T1000 (cell line): Measurements from ENCODE around the gene AOPEP.

Experiments used
- DNase-seq: peaks from one replicate; lab custom pipeline; 2025; ENCODE audit warnings: mixed read lengths; lab: John Stamatoyannopoulos, UW

The AOPEP gene

DNA sequence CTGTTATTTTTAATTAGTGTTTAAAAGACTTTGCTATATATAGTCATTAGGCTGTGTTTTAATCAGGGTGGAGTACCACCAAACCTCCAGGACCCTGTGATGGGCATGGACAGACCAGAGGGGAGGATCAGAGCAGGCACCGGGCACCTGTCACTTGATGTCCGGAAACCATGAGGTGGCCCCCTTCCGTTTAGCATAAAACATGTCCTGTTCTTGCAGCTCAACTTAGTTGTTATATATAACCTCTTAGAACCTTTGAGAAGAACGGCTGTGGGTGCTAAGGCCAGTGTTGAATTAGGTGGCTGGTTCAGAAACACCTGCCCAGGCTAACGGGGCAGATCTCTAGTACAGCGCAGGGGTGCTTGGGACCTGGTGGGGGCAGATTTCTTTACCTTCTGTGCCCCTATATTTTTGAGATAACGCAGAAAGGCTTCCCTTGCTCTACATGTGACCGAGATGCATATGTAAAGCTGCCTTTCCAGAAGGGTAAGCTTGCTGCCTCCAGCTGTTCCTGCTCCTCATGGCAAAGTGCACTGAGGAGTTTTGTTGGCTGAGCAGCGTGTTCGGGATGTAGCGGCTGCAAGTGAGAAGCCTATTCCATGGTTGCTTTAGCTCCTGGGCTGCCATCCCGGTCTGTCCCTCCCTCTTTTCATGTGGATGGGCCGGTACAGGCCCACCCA, 335.6 kb downstream of the AOPEP start:
- DNase-seq, result no peak

DNA sequence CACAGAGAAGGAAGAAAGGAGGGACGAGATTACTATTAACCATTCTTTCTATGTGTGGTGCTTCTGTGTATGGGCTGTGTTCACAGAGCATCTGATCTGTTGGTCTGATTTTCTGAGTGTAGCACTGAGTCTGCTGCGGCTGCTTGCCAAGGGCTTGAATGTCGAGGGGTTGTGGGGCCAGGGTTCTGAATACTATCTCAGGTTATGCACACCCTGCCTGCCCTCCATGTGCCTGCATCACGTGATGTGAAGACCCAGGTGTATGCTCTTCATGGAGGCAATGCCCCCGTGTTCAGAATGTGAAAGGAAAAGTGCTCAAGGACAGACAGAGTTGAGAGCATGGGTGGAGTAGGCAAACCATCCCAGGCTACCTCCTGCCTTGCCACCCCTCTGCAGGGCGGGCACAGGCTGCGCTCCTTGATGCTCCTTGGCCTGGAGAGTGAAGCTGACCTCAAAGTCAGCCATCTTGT, 336.1 kb downstream of the AOPEP start:
- no peak for DNase-seq

DNA sequence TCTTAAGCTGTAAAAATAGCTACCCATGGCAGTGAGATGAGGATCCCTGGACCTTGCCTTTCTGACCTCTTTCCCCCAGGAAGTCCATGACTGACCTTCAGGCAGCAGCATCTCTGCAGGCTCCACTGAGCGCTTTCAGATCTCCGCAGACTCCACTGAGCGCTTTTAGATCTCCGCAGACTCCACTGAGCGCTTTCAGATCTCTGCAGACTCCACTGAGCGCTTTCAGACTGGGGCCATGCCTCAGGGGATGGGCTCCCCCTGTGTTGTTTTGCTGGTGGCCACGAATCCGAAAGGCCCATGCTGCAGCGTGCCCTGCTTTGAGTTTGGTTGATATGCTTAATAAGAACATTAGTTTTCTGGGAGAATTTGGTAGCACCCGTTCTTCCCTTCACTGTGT, 336.8 kb downstream of the AOPEP start:
- DNase-seq, result no peak

DNA sequence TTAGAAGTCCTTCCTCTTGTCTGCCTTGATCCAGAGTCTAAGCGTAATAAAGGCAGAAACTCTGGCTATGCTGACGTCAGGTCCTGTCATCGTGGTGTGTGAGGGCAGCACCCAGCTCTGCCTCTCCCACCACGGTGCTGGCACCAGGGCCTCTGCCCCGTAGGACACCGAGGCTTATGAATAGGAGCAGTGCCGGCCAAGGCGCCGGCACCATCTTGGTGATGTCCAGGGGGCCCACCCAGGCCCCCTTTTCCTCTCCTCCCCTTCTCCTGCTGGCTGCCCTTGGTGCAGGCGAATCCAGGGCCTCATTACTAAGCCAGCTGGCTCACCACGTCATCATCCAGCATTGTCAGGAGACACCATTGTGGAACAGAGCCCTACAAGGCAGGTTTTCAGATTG, 338.7 kb downstream of the AOPEP start:
- no peak for DNase-seq

DNA sequence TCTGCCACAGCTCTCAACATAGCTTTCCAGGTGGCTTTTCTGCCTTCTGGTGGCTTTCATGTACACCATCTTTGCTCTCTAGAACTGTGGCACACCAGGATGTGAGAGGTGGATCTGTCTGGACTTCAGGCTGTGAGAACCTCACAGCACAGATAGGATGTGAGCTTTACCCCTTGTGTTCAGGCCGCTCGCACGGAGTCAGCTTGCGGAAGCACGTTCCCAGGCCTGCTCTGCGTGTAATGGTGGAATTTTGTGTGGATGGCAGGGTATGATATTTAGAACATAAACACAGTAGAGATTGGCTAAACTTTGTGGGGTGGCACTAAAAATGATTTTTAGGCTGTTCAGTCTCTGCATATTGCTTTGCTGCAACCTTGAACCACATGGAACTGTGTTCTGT, 340.6 kb downstream of the AOPEP start:
- DNase-seq, result no peak

DNA sequence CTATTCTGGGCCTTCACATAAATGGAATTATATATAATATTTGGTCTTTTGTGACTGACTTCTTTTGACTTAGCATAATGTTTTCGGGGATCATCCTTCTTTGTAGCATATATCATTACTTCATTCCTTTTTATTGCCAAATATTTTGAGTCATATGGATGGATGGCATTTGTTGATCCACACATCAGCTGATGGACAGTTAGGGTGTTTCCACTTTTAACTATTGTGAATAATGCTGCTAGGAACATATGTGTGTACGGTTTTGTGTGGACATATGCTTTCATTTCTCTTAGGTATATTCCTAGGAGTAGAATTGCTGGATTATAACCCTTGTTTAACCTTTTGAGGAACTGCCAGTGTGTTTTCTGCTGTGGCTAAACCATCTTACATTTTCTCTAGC, 341.4 kb downstream of the AOPEP start:
- DNase-seq, result no peak

DNA sequence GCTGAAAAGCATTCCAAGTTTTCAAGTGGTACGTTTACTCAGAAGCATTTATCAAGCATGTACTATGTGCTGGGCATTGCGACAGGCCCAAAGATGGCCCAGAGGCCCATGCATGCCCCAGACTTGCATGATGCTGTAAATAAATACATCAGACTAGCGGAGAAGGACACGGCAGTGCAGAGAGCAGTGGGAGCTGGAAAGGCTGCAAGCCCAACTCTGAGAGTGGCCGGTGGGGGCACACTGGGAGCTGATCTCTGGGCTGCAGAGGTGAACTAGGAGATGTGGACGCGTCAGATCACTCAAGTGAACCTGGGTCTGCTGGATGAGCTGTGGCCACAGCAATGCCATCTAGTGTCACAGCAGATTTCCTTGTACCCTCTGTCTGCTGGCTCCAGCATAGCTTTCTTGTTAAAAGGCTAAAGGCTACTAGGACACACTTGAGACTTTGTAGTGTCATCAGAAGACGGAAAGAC, 344.1 kb downstream of the AOPEP start:
- DNase-seq, result no peak

DNA sequence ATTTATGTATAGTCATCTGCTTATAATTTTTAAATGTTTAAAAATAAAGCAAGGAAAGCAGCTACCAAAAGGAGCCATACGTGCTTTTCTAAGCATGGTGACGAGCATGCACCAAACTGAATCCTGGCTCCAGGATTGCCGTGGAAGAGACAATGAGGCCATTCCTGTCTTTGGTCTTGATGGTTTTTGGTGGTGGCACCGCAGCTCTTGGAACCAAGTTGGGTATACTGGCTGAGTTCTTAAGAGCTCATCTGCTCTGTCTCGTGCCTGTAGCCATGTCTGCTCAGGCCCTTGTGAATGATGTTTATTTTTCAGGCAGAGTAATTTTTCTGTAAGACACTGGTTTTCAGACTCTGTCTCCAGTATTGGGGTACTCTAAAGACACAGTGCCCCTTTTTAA, 345.0 kb downstream of the AOPEP start:
- DNase-seq, result no peak

DNA sequence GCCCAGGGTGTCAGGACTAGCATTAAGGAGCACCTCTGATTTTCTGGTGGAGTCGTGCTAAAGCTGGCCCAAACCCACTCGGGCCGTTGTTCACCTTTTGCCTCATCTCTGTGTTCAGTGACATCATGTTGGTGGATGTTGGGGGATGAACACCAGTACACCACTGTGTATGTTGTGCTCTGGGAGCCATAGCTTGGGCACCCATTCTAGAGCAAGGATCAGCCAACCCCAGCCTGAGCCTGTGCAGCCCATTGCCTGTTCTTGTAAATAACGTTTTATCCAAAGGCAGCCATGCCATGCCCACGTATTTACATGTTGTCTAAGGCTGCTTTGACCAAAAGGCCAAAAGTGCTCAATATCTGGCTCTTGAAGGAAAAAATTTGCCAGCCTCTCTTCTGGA, 345.4 kb downstream of the AOPEP start:
- DNase-seq, result no peak

DNA sequence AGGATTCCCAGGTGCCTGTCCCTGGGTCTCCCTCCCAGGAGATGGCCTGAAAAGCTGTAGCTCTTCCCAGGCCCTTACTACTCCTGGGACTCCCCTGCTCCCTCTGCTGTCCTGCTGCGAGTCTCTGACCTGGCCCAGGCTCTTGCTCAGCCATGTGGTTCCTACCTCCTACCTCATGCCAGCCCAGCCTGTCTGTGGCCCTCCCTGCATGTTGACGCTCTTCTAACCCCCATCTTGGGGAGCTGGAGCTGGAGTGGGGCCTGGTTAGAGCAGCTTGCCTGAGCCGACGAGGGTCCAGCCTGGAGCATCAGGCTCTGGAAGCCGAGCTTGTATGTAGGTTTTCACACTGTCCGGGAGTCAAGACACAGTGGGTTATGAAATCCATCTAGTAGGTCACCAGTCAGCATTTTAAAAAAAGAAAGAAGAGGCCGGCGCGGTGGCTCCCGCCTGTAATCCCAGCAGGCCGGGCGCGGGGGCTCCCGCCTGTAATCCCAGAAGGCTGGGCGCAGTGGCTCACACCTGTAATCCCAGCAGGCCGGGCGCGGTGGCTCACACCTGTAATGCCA, 346.6 kb downstream of the AOPEP start:
- DNase-seq, result no peak

DNA sequence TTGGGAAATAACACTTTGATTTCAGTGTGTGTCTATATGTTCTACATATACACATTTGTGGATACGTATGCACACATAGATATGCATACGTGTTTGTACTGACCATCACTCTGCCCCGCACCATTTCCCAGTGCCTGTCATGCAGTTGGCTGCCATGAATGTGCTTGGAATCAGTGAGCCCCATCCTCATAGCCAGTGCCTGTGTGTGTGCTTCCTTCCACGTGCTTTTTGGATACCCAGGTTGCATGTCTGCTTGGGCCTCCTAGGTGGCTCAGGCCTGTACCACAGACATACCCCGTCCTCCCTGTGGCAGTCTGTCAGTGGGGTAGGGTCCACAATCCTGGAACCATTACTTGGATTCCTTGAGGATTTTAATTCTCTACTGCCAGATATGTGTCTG, 347.4 kb downstream of the AOPEP start:
- DNase-seq, result no peak

DNA sequence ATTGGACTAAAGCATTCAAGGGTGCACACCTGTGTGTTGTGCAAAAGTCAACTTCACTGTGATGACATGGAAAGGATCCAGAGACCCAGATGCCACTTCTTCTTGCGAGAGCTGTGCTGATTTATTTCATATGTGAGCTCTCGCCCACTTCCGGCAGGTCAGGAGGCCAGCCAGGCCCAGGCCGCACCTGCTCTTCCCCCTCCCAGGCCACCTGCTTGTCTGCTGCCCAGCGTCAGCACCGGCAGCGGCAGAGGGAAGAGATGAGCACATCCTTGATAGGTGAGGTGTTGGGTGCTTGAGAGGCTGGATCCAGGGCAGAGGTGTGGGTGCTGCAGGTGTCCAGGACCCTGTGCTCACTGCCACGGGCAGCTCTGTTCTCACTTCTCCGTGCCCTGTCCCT, 348.1 kb downstream of the AOPEP start:
- DNase-seq, result no peak

DNA sequence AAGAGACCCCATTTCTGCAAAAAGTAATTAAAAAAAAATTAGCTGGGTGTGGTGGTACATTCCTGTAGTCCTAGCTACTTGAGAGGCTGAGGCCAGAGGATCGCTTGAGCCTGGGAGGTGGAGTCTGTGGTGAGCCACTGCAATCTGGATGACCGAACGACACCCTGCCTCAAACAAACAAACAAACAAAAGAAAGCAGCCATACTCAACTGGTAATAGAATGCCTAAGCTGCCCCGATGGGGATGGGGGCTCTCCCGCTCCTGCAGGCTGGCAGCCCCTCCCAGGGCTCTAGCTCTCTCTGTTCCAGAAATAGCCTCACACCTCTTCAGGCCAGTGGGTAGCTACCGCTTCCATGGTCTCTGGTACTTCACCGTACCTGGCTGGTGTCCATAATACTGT, 349.2 kb downstream of the AOPEP start:
- no peak for DNase-seq

DNA sequence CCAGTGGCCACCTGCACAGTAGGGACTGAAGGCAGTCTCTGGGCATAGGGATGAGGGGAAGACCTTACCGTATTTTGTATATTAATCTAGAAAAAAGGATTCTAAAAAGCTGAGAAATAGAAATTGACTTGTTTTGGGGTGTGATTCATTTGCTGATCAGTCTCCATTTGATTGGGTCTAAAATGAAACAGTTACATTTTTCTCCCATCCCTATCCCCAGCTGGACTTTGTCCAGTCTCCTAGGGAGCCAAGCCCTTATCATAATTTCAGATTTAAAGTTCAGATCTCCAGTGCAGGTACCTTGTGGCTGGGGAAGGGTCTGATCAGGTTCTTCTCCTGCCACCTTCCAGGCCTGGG, 350.2 kb downstream of the AOPEP start:
- DNase-seq, result no peak

DNA sequence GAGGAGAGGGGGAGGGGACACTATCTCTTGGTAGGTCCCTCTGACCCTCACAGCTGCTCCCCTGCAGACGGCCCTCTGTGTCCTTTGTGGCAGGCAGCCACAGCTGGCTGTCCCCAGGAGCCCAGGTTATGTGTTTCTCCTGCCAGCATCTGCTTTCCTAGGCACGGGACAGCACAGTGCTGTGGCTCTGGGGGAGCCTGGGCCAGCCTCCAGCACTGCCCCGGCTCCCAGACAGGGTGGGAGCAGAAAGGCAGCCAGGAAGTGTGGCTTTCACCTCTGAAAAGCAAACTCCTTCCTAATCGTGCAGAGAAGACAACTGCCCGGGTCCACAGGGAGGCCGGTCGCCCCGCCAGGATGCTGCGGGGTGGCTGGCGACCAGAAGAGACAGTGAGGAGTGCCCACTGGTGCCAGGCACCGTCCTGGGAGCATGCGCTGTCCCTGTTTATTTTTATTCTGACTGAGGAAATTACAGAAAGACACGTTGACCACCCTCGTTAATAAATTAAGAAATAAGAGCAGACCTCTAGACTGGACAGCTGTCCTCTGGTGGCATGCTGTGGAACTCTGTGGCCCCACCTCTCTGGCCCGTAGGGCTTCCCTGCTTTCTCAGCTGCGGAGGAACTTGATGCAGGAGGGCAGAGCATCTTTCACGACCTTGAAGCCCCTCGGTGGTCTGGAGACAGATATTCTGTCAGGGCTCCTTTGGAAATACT, 350.7 kb downstream of the AOPEP start:
- no peak for DNase-seq

DNA sequence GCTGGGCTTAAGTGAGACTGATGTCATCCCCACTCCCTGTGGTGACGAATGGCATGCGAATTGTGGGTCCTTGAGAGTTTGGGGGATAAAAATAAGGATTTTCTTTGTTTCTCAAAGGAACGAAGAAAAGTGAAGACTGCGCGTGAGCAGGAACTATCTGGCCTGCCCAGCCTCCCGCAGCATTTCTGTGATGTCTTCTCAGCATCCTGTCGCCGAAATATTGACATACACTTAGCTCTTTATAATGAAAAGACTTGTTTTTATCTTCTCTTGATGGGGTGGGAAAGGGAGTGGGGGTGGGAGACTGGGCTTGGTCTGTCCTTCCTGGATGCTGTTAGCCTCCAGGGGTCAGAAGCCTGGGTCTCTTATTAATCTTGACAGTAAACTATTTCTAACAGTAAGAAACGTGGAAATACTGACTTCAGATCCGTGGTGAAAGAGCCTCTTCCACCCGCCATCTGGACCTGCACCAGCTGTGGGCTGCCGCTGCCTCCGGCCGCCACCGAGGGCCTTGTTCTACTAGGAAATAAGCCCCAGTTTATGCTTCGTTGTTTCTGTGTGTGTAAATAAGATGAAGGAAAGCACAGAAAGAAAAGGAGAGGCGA, 351.4 kb downstream of the AOPEP start:
- no peak for DNase-seq

DNA sequence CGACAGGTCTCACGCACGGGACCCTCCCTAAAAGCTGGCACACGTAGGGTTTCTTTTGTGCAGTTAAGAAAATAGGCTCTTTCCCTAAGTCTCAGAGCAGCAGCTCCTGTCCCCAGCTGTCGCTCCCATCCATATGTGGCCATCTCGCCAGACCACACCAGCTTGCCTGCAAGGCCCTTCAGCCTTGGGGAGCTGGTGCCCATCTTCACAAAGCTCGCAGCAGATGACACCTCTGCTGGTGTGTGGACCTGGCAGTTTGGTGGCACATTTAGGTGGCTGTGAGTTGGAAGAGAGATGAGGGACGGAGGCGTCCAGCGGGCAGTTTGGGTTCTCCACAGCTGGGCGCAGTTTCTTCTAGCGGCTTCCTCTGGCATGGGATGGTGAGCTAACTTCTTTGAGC, 352.0 kb downstream of the AOPEP start:
- DNase-seq, result no peak

DNA sequence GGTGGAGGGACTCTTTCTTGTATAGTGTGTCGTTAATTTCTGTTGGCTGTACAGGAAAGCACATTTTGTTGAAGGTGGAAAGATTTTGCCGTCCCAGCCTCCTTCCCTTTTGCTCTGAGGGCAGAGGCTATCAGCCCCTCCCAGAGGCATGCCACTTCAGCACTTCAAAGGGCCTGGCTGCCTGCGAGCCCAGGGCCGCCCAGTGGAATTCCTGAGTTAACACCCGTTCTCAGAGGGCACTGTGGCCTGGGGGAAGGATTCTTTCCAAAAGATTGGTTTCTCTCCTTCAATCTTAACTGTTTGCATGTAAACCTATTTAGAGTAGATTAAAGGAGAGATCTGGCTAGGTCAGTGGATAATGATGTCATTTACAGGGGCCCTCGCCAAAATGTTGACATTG, 352.4 kb downstream of the AOPEP start:
- no peak for DNase-seq

DNA sequence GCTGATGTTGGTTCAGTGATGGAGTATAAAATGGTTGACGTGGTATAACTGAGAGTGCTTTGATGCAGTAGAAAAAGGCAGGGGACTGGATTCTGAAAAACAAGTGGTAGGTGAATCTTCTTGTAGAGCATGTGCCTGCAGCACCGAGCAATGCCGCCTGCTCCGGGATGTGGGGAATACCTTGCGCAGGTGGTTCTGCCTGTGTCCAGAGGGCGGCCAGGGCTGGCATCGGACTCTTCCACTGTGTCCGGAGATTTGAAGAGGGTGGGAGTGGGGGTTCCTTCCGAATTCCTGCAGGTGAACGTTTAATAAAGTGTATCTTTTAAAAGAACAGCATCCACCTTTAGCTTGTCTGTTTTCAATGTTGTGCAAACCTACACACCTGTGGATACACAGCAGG, 353.0 kb downstream of the AOPEP start:
- DNase-seq, result no peak

DNA sequence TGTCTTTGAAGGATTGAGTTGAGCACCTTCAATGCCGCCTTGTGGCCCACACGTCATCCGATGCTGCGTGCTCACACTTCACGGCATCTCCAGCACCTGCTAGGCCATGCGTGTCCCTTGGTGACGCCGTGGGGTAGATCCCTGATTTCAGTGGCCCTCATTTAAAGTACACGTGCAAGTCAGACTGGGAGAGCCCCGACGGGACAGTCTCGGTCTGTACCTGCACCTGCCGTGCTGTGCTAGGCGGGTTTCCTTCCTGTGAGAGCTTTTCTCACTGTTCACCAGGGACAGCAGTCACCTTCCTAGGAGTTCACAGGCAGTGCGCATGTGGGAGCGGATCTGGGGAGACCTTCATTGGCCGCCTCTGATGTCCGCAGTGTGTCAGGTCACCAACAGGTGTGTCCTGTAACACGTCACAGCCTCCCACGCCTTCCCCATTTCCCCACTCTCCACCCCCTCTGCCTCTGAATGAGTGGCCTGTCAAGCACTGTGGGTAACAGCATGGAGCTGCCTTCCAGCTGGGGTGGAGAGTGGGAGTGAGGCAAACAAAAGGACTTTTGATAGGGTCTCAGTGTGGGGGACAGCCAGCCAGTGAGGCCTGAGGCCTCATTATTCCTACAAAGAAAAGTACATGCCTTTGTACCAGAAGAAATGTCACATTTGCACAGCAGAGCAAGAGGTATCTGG, 354.6 kb downstream of the AOPEP start:
- no peak for DNase-seq

DNA sequence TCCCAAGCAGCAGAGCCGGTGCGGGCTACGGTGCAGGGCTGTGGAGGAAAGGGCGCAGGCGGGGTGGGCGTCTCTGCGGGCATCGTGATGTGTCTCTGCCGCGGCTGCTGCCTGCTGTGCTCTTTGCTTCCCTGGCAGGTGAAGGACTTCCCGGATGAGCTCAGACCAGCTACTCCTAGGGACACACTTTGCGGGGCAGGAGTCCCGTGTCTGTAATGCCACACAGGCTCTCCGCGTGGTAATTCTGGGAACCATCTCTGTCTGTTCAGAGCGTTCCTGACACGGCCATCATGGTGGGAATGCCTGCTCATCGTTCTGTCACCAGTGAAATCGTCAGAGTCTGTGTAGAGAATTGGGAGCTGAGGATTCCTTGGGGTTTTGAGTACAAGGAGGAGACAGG, 355.5 kb downstream of the AOPEP start:
- no peak for DNase-seq

DNA sequence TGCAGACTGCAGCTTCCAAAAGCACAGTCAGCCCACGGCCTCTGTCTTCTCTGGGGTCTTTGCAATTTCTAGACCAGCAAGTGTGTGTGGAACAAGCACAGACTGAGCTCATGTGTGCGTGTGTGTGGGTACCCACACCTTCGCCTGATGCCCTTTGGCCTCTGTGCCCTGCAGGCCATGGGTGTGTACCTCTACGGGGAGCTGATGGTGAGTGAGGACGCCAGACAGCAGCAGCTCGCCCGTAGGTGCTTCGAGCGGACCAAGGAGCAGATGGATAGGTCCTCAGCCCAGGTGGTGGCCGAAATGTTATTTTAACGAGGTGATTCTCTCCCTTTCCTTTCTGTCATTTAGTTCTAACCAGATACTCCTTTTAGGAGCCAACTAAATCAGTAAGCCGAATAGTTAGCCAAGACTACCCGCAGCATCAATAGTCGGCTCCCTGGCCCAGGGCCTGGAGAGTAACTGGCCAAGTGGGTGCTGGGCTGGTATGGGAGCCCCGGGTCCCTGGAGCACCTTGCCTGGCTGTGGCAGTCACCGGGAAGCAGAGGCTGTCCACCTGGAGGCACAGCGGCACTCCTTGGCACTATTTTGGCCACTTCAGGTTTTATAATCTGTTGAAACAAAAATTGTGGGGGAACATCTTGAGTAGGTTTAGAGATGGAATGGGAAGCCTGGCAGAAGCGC, 356.0 kb downstream of the AOPEP start:
- DNase-seq, result no peak
